ENCODE measurements around the gene C17orf78. TPM values are rescaled to one million over a fixed set of nuclear protein-coding genes. Genes with fewer than 3 reads are reported as not detected.
"Not testable (repeated sequence)": the region's sequence is repeated elsewhere in the genome, so short reads cannot be mapped to it uniquely, and the experiment has no call there.

Gene C17orf78
- total and polyA plus RNA-seq, 2 of the 13 experiments (the other 11 are each of a cell fraction or from before 2014, with no cell fraction given), result not detected

- H2AFZ ChIP-seq (ENCODE audit: low read length); POLR2A ChIA-PET; CTCF ChIA-PET (ENCODE audit: low intra/inter-chr PET ratio, low total read pairs); H3K27me3 ChIP-seq (ENCODE audit: control insufficient read depth in 1 of 2, insufficient read depth in 2 of 2, low read length in 2 of 2); FAIRE-seq; DNase-seq (ENCODE audit: low spot score); intact Hi-C loops (cut with micrococcal nuclease; ENCODE audit: unreplicated experiment); H4K20me1 ChIP-seq (ENCODE audit: insufficient read depth, low read length); H3K36me3 ChIP-seq (replicated peaks in 1 of 2; ENCODE audit: control insufficient read depth in 1 of 2, insufficient read depth in 2 of 2, low read length in 2 of 2); H3K9me3 ChIP-seq (ENCODE audit: low read length); H3K9ac ChIP-seq (ENCODE audit: insufficient read depth, low read depth, low read length); in situ Hi-C loops (cut with HindIII; ENCODE audit: extremely low pct_ligation_motif_present, low pct_unique_long_range_greater_than_20kb); H3K4me3 ChIP-seq (replicated peaks in 1 of 3; ENCODE audit: insufficient read depth in 1 of 3, low read depth in 2 of 3, low read length in 3 of 3): not testable (repeated sequence)
- WGBS (ENCODE audit: low lambda C conversion rate), result 90% methylated on average over 8 of the region's 8 CpGs
- TSS peak; percentile 37 for BruUV-seq (replicated peaks)
- H3K79me2 ChIP-seq (ENCODE audit: insufficient read depth, low read length), result peaks cover 75% of the 10 kb centered on the region
- H3K4me1 ChIP-seq (ENCODE audit: insufficient read depth, low read length), result peaks cover 45% of the 10 kb centered on the region
- peak; percentile 43 for ATAC-seq
- TF ChIP-seq POGZ (CRISPR knock-in tag; IDR thresholded peaks at IDR 0.05) (peak; percentile 43; the same call in 1 of the 2 replicates), HOMEZ (CRISPR knock-in tag; IDR thresholded peaks at IDR 0.05; ENCODE audit: low read depth) (peak; percentile 55; the same call in 1 of the 2 replicates), ZMYM4 (CRISPR knock-in tag; IDR thresholded peaks at IDR 0.05) (peak; percentile 64), ZNF431 (CRISPR knock-in tag; IDR thresholded peaks at IDR 0.05; ENCODE audit: borderline replicate concordance, low read depth) (peak; percentile 95), ZNF644 (CRISPR knock-in tag; IDR thresholded peaks at IDR 0.05; ENCODE audit: low read depth) (peak; percentile 35; the same call in 1 of the 2 replicates), HNF4A (CRISPR knock-in tag; IDR thresholded peaks at IDR 0.05) (peak; percentile 19; the same call in 1 of the 2 replicates), SAP130 (CRISPR knock-in tag; IDR thresholded peaks at IDR 0.05; ENCODE audit: low read depth) (peak; percentile 22; the same call in 1 of the 2 replicates), RXRB (CRISPR knock-in tag; IDR thresholded peaks at IDR 0.05; ENCODE audit: borderline replicate concordance) (0 out of 2 replicates have a peak, but pooled peaks have one; percentile 10), ZBTB33 (CRISPR knock-in tag; IDR thresholded peaks at IDR 0.05) (peak; percentile 21; the same call in 1 of the 2 replicates)
- H3K4me2 ChIP-seq (ENCODE audit: low read depth, low read length), result 0 out of 2 replicates have a peak overlapping the region, but pooled peaks have one; percentile 13
- peak overlapping the region; percentile 8 for H3K27ac ChIP-seq (ENCODE audit: extremely low read length, insufficient read depth, low read length)
Measured at GRCh38 chr17:37346863-37347402, 28.9 kb upstream of the C17orf78 start.
